HEK293 (cell line): Measurements from ENCODE around the gene GJC2.
A peak's percentile ranks its signal among the peaks of the same experiment; 100 is the strongest.

Experiments used
- ATF2 ChIP-seq: fragments of 450-650 bp; formaldehyde crosslinking; IDR thresholded peaks from 2 replicates; pipeline ENCODE4 v1.5.1; 2016; ENCODE audit warnings: missing biosample characterization, missing genetic modification characterization, low read depth
- BCL11A ChIP-seq: fragments of 450-650 bp; formaldehyde crosslinking; IDR thresholded peaks from 2 replicates; pipeline ENCODE4 v1.5.1; 2016; ENCODE audit warnings: low read depth, missing biosample characterization, missing genetic modification characterization
- GLIS2 ChIP-seq: fragments of 450-650 bp; formaldehyde crosslinking; IDR thresholded peaks from 2 replicates; pipeline ENCODE4 v1.5.1; 2016; ENCODE audit warnings: missing biosample characterization, missing genetic modification characterization
- HOXC10 ChIP-seq: sonication (generic); formaldehyde crosslinking; IDR thresholded peaks from 2 replicates; pipeline ENCODE4 v1.8.1; 2023; ENCODE audit warnings: mild to moderate bottlenecking, missing genetic modification reagents
- KLF10 ChIP-seq: fragments of 450-650 bp; IDR thresholded peaks from 2 replicates; pipeline ENCODE4 v1.5.1; 2018; ENCODE audit warnings: missing biosample characterization, mild to moderate bottlenecking, missing genetic modification characterization
- KLF17 ChIP-seq: fragments of 450-650 bp; formaldehyde crosslinking; IDR thresholded peaks from 2 replicates; pipeline ENCODE4 v1.5.1; 2016; ENCODE audit warnings: missing biosample characterization, missing genetic modification characterization
- MEIS1 ChIP-seq: sonication (generic); formaldehyde crosslinking; IDR thresholded peaks from 2 replicates; pipeline ENCODE4 v1.8.1; 2022; ENCODE audit warnings: missing genetic modification reagents, mild to moderate bottlenecking, borderline replicate concordance
- MYNN ChIP-seq: fragments of 450-650 bp; formaldehyde crosslinking; IDR thresholded peaks from 2 replicates; pipeline ENCODE4 v1.5.1; 2016; ENCODE audit warnings: missing biosample characterization, missing genetic modification characterization, borderline replicate concordance
- REST ChIP-seq: fragments of 450-650 bp; formaldehyde crosslinking; IDR thresholded peaks from 2 replicates; pipeline ENCODE4 v1.5.1; 2016; ENCODE audit warnings: missing biosample characterization, missing genetic modification characterization
- SP3 ChIP-seq: fragments of 450-650 bp; formaldehyde crosslinking; IDR thresholded peaks from 2 replicates; pipeline ENCODE4 v1.5.1; 2016; ENCODE audit warnings: missing biosample characterization, missing genetic modification characterization
- TCF7L2 ChIP-seq: IDR thresholded peaks from 2 replicates; pipeline ENCODE4 v1.6.1; 2011; ENCODE audit warnings: low read depth, mild to moderate bottlenecking, inconsistent platforms, low read length, moderate library complexity, borderline replicate concordance
- TRIM28 ChIP-seq: IDR thresholded peaks from 2 replicates; pipeline ENCODE4 v1.6.1; 2011; ENCODE audit warnings: low read length, control low read depth, borderline replicate concordance
- ZBTB44 ChIP-seq: fragments of 450-650 bp; IDR thresholded peaks from 2 replicates; pipeline ENCODE4 v1.5.1; 2018; ENCODE audit warnings: missing biosample characterization, mild to moderate bottlenecking, missing genetic modification characterization
- ZFHX2 ChIP-seq: fragments of 450-650 bp; formaldehyde crosslinking; conservative IDR thresholded peaks from 2 replicates; pipeline ENCODE4 v1.5.1; 2016; ENCODE audit warnings: missing biosample characterization, missing genetic modification characterization
- ZFP69B ChIP-seq: fragments of 450-650 bp; formaldehyde crosslinking; IDR thresholded peaks from 2 replicates; pipeline ENCODE4 v1.5.1; 2016; ENCODE audit warnings: missing biosample characterization, missing genetic modification characterization
- ZIC2 ChIP-seq: fragments of 450-650 bp; formaldehyde crosslinking; IDR thresholded peaks from 2 replicates; pipeline ENCODE4 v1.5.1; 2016; ENCODE audit warnings: missing biosample characterization, missing genetic modification characterization
- ZNF146 ChIP-seq: fragments of 450-650 bp; formaldehyde crosslinking; IDR thresholded peaks from 2 replicates; pipeline ENCODE4 v1.5.1; 2016; ENCODE audit warnings: missing biosample characterization, missing genetic modification characterization
- ZNF18 ChIP-seq: fragments of 450-650 bp; formaldehyde crosslinking; IDR thresholded peaks from 2 replicates; pipeline ENCODE4 v1.5.1; 2016; ENCODE audit warnings: missing biosample characterization, missing genetic modification characterization
- ZNF19 ChIP-seq: fragments of 450-650 bp; formaldehyde crosslinking; IDR thresholded peaks from 2 replicates; pipeline ENCODE4; 2016; ENCODE audit warnings: missing biosample characterization, missing genetic modification characterization, low read depth
- ZNF366 ChIP-seq: fragments of 450-650 bp; formaldehyde crosslinking; conservative IDR thresholded peaks from 2 replicates; pipeline ENCODE4 v1.5.1; 2016; ENCODE audit warnings: missing biosample characterization, missing genetic modification characterization
- ZNF391 ChIP-seq: fragments of 450-650 bp; formaldehyde crosslinking; IDR thresholded peaks from 2 replicates; pipeline ENCODE4 v1.5.1; 2016; ENCODE audit warnings: low read depth, missing biosample characterization, missing genetic modification characterization, borderline replicate concordance
- ZNF555 ChIP-seq: fragments of 450-650 bp; formaldehyde crosslinking; conservative IDR thresholded peaks from 2 replicates; pipeline ENCODE4 v1.5.1; 2017; ENCODE audit warnings: missing biosample characterization, mild to moderate bottlenecking, missing genetic modification characterization, inconsistent platforms
- ZNF626 ChIP-seq: fragments of 450-650 bp; sonication (Bioruptor Pico); formaldehyde crosslinking; IDR thresholded peaks from 2 replicates; pipeline ENCODE4 v1.5.1; 2018; ENCODE audit warnings: missing biosample characterization, missing genetic modification characterization, inconsistent platforms
- ZNF645 ChIP-seq: fragments of 450-650 bp; formaldehyde crosslinking; IDR thresholded peaks from 2 replicates; pipeline ENCODE4; 2016; ENCODE audit warnings: missing biosample characterization, missing genetic modification characterization
- ZNF785 ChIP-seq: fragments of 450-650 bp; formaldehyde crosslinking; IDR thresholded peaks from 2 replicates; pipeline ENCODE4 v1.5.1; 2016; ENCODE audit warnings: missing biosample characterization, missing genetic modification characterization
- ZNF843 ChIP-seq: fragments of 450-650 bp; formaldehyde crosslinking; IDR thresholded peaks from 2 replicates; pipeline ENCODE4 v1.5.1; 2016; ENCODE audit warnings: missing biosample characterization, missing genetic modification characterization
- ZSCAN5A ChIP-seq: fragments of 450-650 bp; formaldehyde crosslinking; IDR thresholded peaks from 2 replicates; pipeline ENCODE4 v1.5.1; 2016; ENCODE audit warnings: missing biosample characterization, missing genetic modification characterization

Gene GJC2

GRCh38 chr1:228139931-228140723 is 9.6 kb upstream of the GJC2 start, which contains the start of gene GUK1 (continued):
- TF ChIP-seq ZNF843 (tag by site-specific recombination) (peak; percentile 67), TCF7L2 (peak; percentile 97; the same call in 1 of the 2 replicates), ZFP69B (tag by site-specific recombination) (peak; percentile 99), MYNN (tag by site-specific recombination) (peak; percentile 69), ZNF555 (tag by site-specific recombination) (no peak), GLIS2 (tag by site-specific recombination) (peak; percentile 84), ZNF391 (peak; percentile 85; the same call in 1 of the 2 replicates), TRIM28 (peak; percentile 40; the same call in 1 of the 2 replicates), KLF17 (tag by site-specific recombination) (peak; percentile 94), ZNF645 (no peak), ZNF626 (tag by site-specific recombination) (no peak), ZNF366 (tag by site-specific recombination) (0 out of 2 replicates have a peak, but pooled peaks have one; percentile 34), ZSCAN5A (tag by site-specific recombination) (peak; percentile 91), KLF10 (tag by site-specific recombination) (peak; percentile 98), HOXC10 (CRISPR knock-in tag) (0 out of 2 replicates have a peak, but pooled peaks have one; percentile 34), ZNF19 (tag by site-specific recombination) (no peak), ZNF146 (peak; percentile 27; the same call in 1 of the 2 replicates), REST (tag by site-specific recombination) (peak; percentile 52; the same call in 1 of the 2 replicates), ZIC2 (tag by site-specific recombination) (peak; percentile 100), ZNF785 (tag by site-specific recombination) (peak; percentile 83), ZNF18 (tag by site-specific recombination) (peak; percentile 98), SP3 (tag by site-specific recombination) (peak; percentile 100), BCL11A (tag by site-specific recombination) (0 out of 2 replicates have a peak, but pooled peaks have one; percentile 23), ATF2 (peak; percentile 99), ZBTB44 (tag by site-specific recombination) (peak; percentile 70; the same call in 1 of the 2 replicates), MEIS1 (CRISPR knock-in tag) (no peak), ZFHX2 (tag by site-specific recombination) (peak; percentile 100)
